GM23248 (cell line): ENCODE measurements around the gene DNAJB8. TPM values are rescaled to one million over a fixed set of nuclear protein-coding genes. Genes with fewer than 3 reads are reported as not detected.

Experiments used
- DNase-seq: peaks from one replicate; pipeline ENCODE4 v3.0.0-alpha.2; 2015
- H2AFZ ChIP-seq: fragments of 200-600 bp; sonication (generic); 2 replicates; pipeline ENCODE4 v1.6.1; 2016; ENCODE audit warnings: antibody characterized with exemption
- H3F3A ChIP-seq: fragments of 200-600 bp; sonication (generic); 2 replicates; pipeline ENCODE4 v1.6.1; 2016; ENCODE audit warnings: mild to moderate bottlenecking, antibody characterized with exemption, mixed run types; ENCODE audit not compliant: insufficient read depth
- H3K27ac ChIP-seq: fragments of 200-600 bp; sonication (generic); 2 replicates; pipeline ENCODE4 v1.5.1; 2016; ENCODE audit warnings: mild to moderate bottlenecking
- H3K27me3 ChIP-seq: fragments of 200-600 bp; sonication (generic); replicated peaks from 2 replicates; pipeline ENCODE4 v1.6.1; 2016; ENCODE audit warnings: mild to moderate bottlenecking; ENCODE audit not compliant: insufficient read depth
- H3K36me3 ChIP-seq: fragments of 200-600 bp; sonication (generic); 2 replicates; pipeline ENCODE4 v1.6.1; 2016; ENCODE audit warnings: low read depth, mild to moderate bottlenecking
- H3K4me1 ChIP-seq: fragments of 200-600 bp; sonication (generic); 2 replicates; pipeline ENCODE4 v1.6.1; 2016; ENCODE audit warnings: mild to moderate bottlenecking; ENCODE audit not compliant: insufficient read depth
- H3K4me2 ChIP-seq: fragments of 200-600 bp; sonication (generic); one replicate; pipeline ENCODE4 v1.6.1; 2016; ENCODE audit warnings: mild to moderate bottlenecking; ENCODE audit not compliant: unreplicated experiment
- H3K4me3 ChIP-seq: fragments of 200-600 bp; sonication (generic); 2 replicates; pipeline ENCODE4 v1.5.1; 2016; ENCODE audit warnings: mild to moderate bottlenecking
- H3K79me2 ChIP-seq: fragments of 200-600 bp; sonication (generic); 2 replicates; pipeline ENCODE4 v1.6.1; 2016; ENCODE audit warnings: mild to moderate bottlenecking; ENCODE audit not compliant: insufficient read depth
- H3K9ac ChIP-seq: fragments of 200-600 bp; sonication (generic); 2 replicates; pipeline ENCODE4 v1.6.1; 2016; ENCODE audit warnings: mild to moderate bottlenecking
- H3K9me2 ChIP-seq: fragments of 200-600 bp; sonication (generic); 2 replicates; pipeline ENCODE4 v1.6.1; 2016; ENCODE audit warnings: mixed run types, mild to moderate bottlenecking, moderate library complexity; ENCODE audit not compliant: insufficient read depth
- H3K9me3 ChIP-seq: fragments of 200-600 bp; sonication (generic); one replicate; pipeline ENCODE4 v1.6.1; 2017; ENCODE audit warnings: low read depth
- H4K20me1 ChIP-seq: fragments of 200-600 bp; sonication (generic); 2 replicates; pipeline ENCODE4 v1.6.0; 2016; ENCODE audit not compliant: insufficient read depth
- EZH2 ChIP-seq: fragments of 200-600 bp; sonication (generic); IDR thresholded peaks from 2 replicates; pipeline ENCODE4 v1.6.1; 2018; ENCODE audit warnings: antibody characterized with exemption, mild to moderate bottlenecking; ENCODE audit not compliant: insufficient read depth, poor library complexity, severe bottlenecking
- EZH2phosphoT487 ChIP-seq: fragments of 200-600 bp; sonication (generic); IDR thresholded peaks from 2 replicates; pipeline ENCODE4 v1.6.1; 2018; ENCODE audit warnings: antibody characterized with exemption, moderate library complexity, mild to moderate bottlenecking, low read depth; ENCODE audit not compliant: insufficient read depth
- WGBS, 2 experiments: methylation state at CpG; one replicate each; pipeline ENCODE4 v1.1.6; 2015 to 2017; ENCODE audit warnings: low lambda C conversion rate in 2 of 2, low coverage in 1 of 2; ENCODE audit errors: missing lambda C conversion rate in 2 of 2; 5-methylcytosine and 5-hydroxymethylcytosine counted together
- in situ Hi-C: fragments of 300-500 bp; cut with MboI; formaldehyde crosslinking; loops from 2 replicates; pipeline ENCODE4 v1.15.0; 2020
- polyA plus RNA-seq: library from polyadenylated mRNA; unstranded; fragments of >200 nt; fragmentation: Nextera tagmentation; extraction: Ambion mirVana; gene quantifications from 2 replicates; pipeline ENCODE4 v1.2.1, GENCODE V29; 2016
- total RNA-seq: library from RNA; depleted of rRNA; stranded (reverse); fragments of >200 nt; shearing (Covaris generic); gene quantifications from 2 replicates; pipeline ENCODE4 v1.2.3, GENCODE V29; 2014; rRNA removed

The DNAJB8 gene
- not detected in 2 replicates for total RNA-seq
- polyA plus RNA-seq: not detected in 2 replicates

DNA sequence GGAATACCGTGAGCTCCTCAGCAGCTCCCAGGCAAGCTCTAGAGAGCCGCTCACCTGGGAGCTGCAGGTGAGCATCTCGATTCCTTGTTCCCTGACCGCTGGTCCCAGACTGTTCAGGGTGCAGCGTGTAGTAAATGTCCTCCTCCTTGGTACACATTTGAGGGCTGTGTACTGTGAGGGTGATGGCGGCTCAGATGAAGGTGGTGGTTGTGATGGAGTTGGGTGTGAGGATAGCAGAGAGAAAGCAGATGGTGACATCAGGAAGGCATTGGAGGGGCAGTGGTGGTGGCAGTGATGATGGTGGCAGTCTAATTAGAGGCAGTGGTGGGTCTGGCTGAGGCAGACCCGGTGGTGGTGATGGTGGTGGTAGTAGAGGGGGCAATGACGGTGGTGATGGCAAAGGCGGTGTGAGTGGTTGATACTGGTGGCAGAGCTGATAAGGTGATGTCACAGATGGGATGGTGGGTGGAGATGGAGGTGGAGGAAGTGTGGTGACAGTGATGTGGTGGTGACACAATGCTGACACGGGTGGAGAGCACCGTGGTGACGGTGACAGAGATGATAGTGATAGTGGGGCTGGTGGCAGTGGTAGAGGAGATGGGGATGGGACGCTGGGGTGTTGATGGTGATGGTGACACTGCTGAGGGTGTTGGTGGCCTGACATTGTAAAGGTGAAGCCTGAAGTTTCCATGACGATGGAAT is at the start of gene DNAJB8:
Gene DNAJB8, minus strand, starts transcription at position 51 of the 702 bp plus-strand sequence. CDS start 3,645 bp downstream, outside the sequence.
- H3K79me2 ChIP-seq: no peaks in the 10 kb centered on the region

GRCh38 chr3:128515967-128516366 is 49.3 kb upstream of the DNAJB8 start:
- H3K9ac ChIP-seq: no peak overlapping the region
- no peak overlapping the region for H3K4me2 ChIP-seq
- H2AFZ ChIP-seq: no peak overlapping the region
- no peaks in the 10 kb centered on the region for H3K4me1 ChIP-seq
- in situ Hi-C loops: no loop called here
- H3F3A ChIP-seq: no peaks in the 10 kb centered on the region
- 21 to 36% methylated on average over 1 of the region's 1 CpG for WGBS, 2 experiments
- H3K9me3 ChIP-seq: no peaks in the 10 kb centered on the region
- H3K4me3 ChIP-seq: no peak overlapping the region
- H3K36me3 ChIP-seq: no peaks in the 10 kb centered on the region
- no peaks in the 10 kb centered on the region for H3K79me2 ChIP-seq
- no peaks in the 10 kb centered on the region for H4K20me1 ChIP-seq
- H3K27me3 ChIP-seq: peaks cover 15% of the 10 kb centered on the region
- no peak for TF ChIP-seq EZH2
- TF ChIP-seq EZH2phosphoT487: no peak
- H3K9me2 ChIP-seq: no peaks in the 10 kb centered on the region
- H3K27ac ChIP-seq: no peak overlapping the region
- DNase-seq: no peak

More for the DNA sequence above, at the start of gene DNAJB8:
- no peak for DNase-seq
- H3K36me3 ChIP-seq: no peaks in the 10 kb centered on the region
- no peak within 1 kb of the TSS for H3K4me2 ChIP-seq
- H3K9me3 ChIP-seq: no peaks in the 10 kb centered on the region
- no peaks in the 10 kb centered on the region for H3F3A ChIP-seq
- no peak for TF ChIP-seq EZH2phosphoT487
- no peak for TF ChIP-seq EZH2
- no peaks in the 10 kb centered on the region for H3K4me1 ChIP-seq
- no peaks in the 10 kb centered on the region for H4K20me1 ChIP-seq
- no peak within 1 kb of the TSS for H2AFZ ChIP-seq
- in situ Hi-C loops: no loop called here
- no peaks in the 10 kb centered on the region for H3K9me2 ChIP-seq
- peaks cover 10% of the 10 kb centered on the region for H3K27me3 ChIP-seq
- H3K9ac ChIP-seq: no peak within 1 kb of the TSS
- no peak within 1 kb of the TSS for H3K27ac ChIP-seq
- H3K4me3 ChIP-seq: no peak within 1 kb of the TSS
- WGBS, 2 experiments: 71 to 75% methylated on average over 14 of the region's 14 CpGs

- Histone ChIP-seq H3K27ac (no peak overlapping the region), H3K4me1 (no peaks in the 10 kb centered on the region), H3K4me2 (no peak overlapping the region), H3K79me2 (no peaks in the 10 kb centered on the region), H3K4me3 (no peak overlapping the region), H4K20me1 (no peaks in the 10 kb centered on the region), H3K9me2 (no peaks in the 10 kb centered on the region), H3F3A (no peaks in the 10 kb centered on the region), H2AFZ (no peak overlapping the region), H3K36me3 (no peaks in the 10 kb centered on the region), H3K9ac (no peak overlapping the region), H3K9me3 (no peaks in the 10 kb centered on the region), H3K27me3 (no peaks in the 10 kb centered on the region)
- WGBS, 2 experiments: 73 to 82% methylated on average over 4 to 5 of the region's 5 CpGs
- TF ChIP-seq EZH2 (no peak), EZH2phosphoT487 (no peak)
- in situ Hi-C loops: no loop called here
- DNase-seq: no peak
These were observed 42.2 kb upstream of the DNAJB8 start for GRCh38 chr3:128508852-128509251.

- TF ChIP-seq EZH2phosphoT487 (no peak), EZH2 (no peak)
- 7 to 11% methylated on average over 2 of the region's 2 CpGs for WGBS, 2 experiments
- in situ Hi-C loops: no loop called here
These were observed 40.1 kb upstream of the DNAJB8 start for GRCh38 chr3:128506754-128507153.

GRCh38 chr3:128505771-128506170 is 39.1 kb upstream of the DNAJB8 start:
- Histone ChIP-seq H3F3A (no peaks in the 10 kb centered on the region), H3K4me3 (no peak overlapping the region), H3K27ac (no peak overlapping the region), H3K36me3 (no peaks in the 10 kb centered on the region), H3K9me3 (no peaks in the 10 kb centered on the region), H3K27me3 (no peaks in the 10 kb centered on the region), H3K79me2 (no peaks in the 10 kb centered on the region), H3K9ac (no peak overlapping the region), H2AFZ (no peak overlapping the region), H4K20me1 (no peaks in the 10 kb centered on the region), H3K4me2 (no peak overlapping the region), H3K4me1 (no peaks in the 10 kb centered on the region), H3K9me2 (no peaks in the 10 kb centered on the region)
- in situ Hi-C loops: no loop called here
- peak; percentile 13 for DNase-seq
- no peak for TF ChIP-seq EZH2
- 97 to 98% methylated on average over 3 of the region's 3 CpGs for WGBS, 2 experiments

More at GRCh38 chr3:128506754-128507153, 40.1 kb upstream of the DNAJB8 start:
- Histone ChIP-seq H3K4me1 (no peaks in the 10 kb centered on the region), H3K27ac (no peak overlapping the region), H3F3A (no peaks in the 10 kb centered on the region), H3K36me3 (no peaks in the 10 kb centered on the region), H3K9ac (no peak overlapping the region), H3K27me3 (no peaks in the 10 kb centered on the region), H4K20me1 (no peaks in the 10 kb centered on the region), H3K9me2 (no peaks in the 10 kb centered on the region), H3K4me2 (no peak overlapping the region), H3K9me3 (no peaks in the 10 kb centered on the region), H3K79me2 (no peaks in the 10 kb centered on the region), H2AFZ (no peak overlapping the region), H3K4me3 (no peak overlapping the region)
- no peak for DNase-seq
